ENCODE data around the gene ADAMTS2. TPM values are rescaled to one million over a fixed set of nuclear protein-coding genes. Genes with fewer than 3 reads are reported as not detected.

ADAMTS2 gene
- total RNA-seq, 5 donors from 2014 or later (not counting 1 experiment from before 2014, with no cell fraction given), result 0.09 to 0.23 TPM; not detected in 3

GRCh38 chr5:179115307-179115706, 230.0 kb downstream of the ADAMTS2 start:
- Mint-ChIP-seq H3K36me3 (peaks cover 3% of the 10 kb centered on the region), H3K9me3 (peaks cover 11 to 38% (median 27%) of the 10 kb centered on the region in 3 donors), H3K4me1 (no peaks in the 10 kb centered on the region), H3K27ac (no peak overlapping the region), H3K27me3 (no peaks in the 10 kb centered on the region), H3K4me3 (no peak overlapping the region)
- DNase-seq, result no peak
- ChIA-PET POLR2A (no interaction called here), CTCF (no interaction called here)
- H3K27me3 ChIP-seq (replicated peaks in 1 of 2; ENCODE audit: control insufficient read depth in 2 of 2, extremely low read depth in 1 of 2, insufficient read depth in 2 of 2, low read length in 1 of 2), result peaks cover 0 to 8% of the 10 kb centered on the region in 2 experiments
- no peaks in the 10 kb centered on the region for H3K36me3 ChIP-seq (ENCODE audit: control insufficient read depth in 2 of 2, extremely low read depth in 1 of 2, insufficient read depth in 1 of 2, low read length in 1 of 2)
- WGBS (ENCODE audit: insufficient coverage), result no CpG with 5 or more reads among the region's 5 CpGs
- no peak overlapping the region for H3K4me3 ChIP-seq (ENCODE audit: control insufficient read depth in 1 of 2, extremely low read depth in 1 of 2, low read length in 1 of 2)
- no peaks in the 10 kb centered on the region for H3K4me1 ChIP-seq (ENCODE audit: control insufficient read depth in 1 of 2, extremely low read depth in 1 of 2, insufficient read depth in 2 of 2, low read length in 2 of 2)
- no peaks in the 10 kb centered on the region for H3K9me3 ChIP-seq
- ATAC-seq (replicated peaks in 1 of 4), result no peak
- no peak overlapping the region for H3K27ac ChIP-seq (ENCODE audit: low read length)

- no peaks in the 10 kb centered on the region for H3K27me3 Mint-ChIP-seq
- no peak for ATAC-seq (replicated peaks in 1 of 4)
- Histone ChIP-seq H3K27ac (ENCODE audit: low read length) (no peak overlapping the region), H3K36me3 (ENCODE audit: control insufficient read depth in 2 of 2, extremely low read depth in 1 of 2, insufficient read depth in 1 of 2, low read length in 1 of 2) (no peaks in the 10 kb centered on the region), H3K4me1 (ENCODE audit: control insufficient read depth in 1 of 2, extremely low read depth in 1 of 2, insufficient read depth in 2 of 2, low read length in 2 of 2) (no peaks in the 10 kb centered on the region), H3K27me3 (replicated peaks in 1 of 2; ENCODE audit: control insufficient read depth in 2 of 2, extremely low read depth in 1 of 2, insufficient read depth in 2 of 2, low read length in 1 of 2) (peaks cover 0 to 8% of the 10 kb centered on the region in 2 experiments), H3K9me3 (no peaks in the 10 kb centered on the region), H3K4me3 (ENCODE audit: control insufficient read depth in 1 of 2, extremely low read depth in 1 of 2, low read length in 1 of 2) (no peak overlapping the region)
- H3K9me3 Mint-ChIP-seq, result peaks cover 11 to 33% (median 27%) of the 10 kb centered on the region in 3 donors
- H3K4me1 Mint-ChIP-seq, result no peaks in the 10 kb centered on the region
- H3K27ac Mint-ChIP-seq, result no peak overlapping the region
- DNase-seq, result no peak
- POLR2A ChIA-PET, result no interaction called here
- CTCF ChIA-PET, result no interaction called here
- H3K36me3 Mint-ChIP-seq, result no peaks in the 10 kb centered on the region
- 89% methylated on average over 7 of the region's 7 CpGs for WGBS (ENCODE audit: insufficient coverage)
- no peak overlapping the region for H3K4me3 Mint-ChIP-seq
These were observed 230.5 kb downstream of the ADAMTS2 start for GRCh38 chr5:179114756-179115155.

GRCh38 chr5:179113945-179114641, 231.2 kb downstream of the ADAMTS2 start:
- Histone ChIP-seq H3K4me1 (ENCODE audit: control insufficient read depth in 1 of 2, extremely low read depth in 1 of 2, insufficient read depth in 2 of 2, low read length in 2 of 2) (no peaks in the 10 kb centered on the region), H3K4me3 (ENCODE audit: control insufficient read depth in 1 of 2, extremely low read depth in 1 of 2, low read length in 1 of 2) (no peak overlapping the region), H3K27me3 (replicated peaks in 1 of 2; ENCODE audit: control insufficient read depth in 2 of 2, extremely low read depth in 1 of 2, insufficient read depth in 2 of 2, low read length in 1 of 2) (peaks cover 0 to 9% of the 10 kb centered on the region in 2 experiments), H3K9me3 (no peaks in the 10 kb centered on the region), H3K27ac (ENCODE audit: low read length) (no peak overlapping the region), H3K36me3 (ENCODE audit: control insufficient read depth in 2 of 2, extremely low read depth in 1 of 2, insufficient read depth in 1 of 2, low read length in 1 of 2) (no peaks in the 10 kb centered on the region)
- H3K9me3 Mint-ChIP-seq, result peaks cover 11 to 33% (median 29%) of the 10 kb centered on the region in 3 donors
- ChIA-PET POLR2A (no interaction called here), CTCF (no interaction called here)
- H3K4me1 Mint-ChIP-seq, result no peaks in the 10 kb centered on the region
- H3K27me3 Mint-ChIP-seq, result no peaks in the 10 kb centered on the region
- ATAC-seq (replicated peaks in 1 of 4), result no peak
- WGBS (ENCODE audit: insufficient coverage), result 90% methylated on average over 6 of the region's 12 CpGs
- no peak overlapping the region for H3K27ac Mint-ChIP-seq
- no peak overlapping the region for H3K4me3 Mint-ChIP-seq
- H3K36me3 Mint-ChIP-seq, result no peaks in the 10 kb centered on the region
- no peak for DNase-seq

- Mint-ChIP-seq H3K9me3 (peaks cover 15 to 40% (median 29%) of the 10 kb centered on the region in 3 donors), H3K36me3 (no peaks in the 10 kb centered on the region), H3K27me3 (no peaks in the 10 kb centered on the region), H3K27ac (no peak overlapping the region), H3K4me1 (no peaks in the 10 kb centered on the region), H3K4me3 (no peak overlapping the region)
- CTCF ChIA-PET, result no interaction called here
- H3K4me1 ChIP-seq (ENCODE audit: control insufficient read depth in 1 of 2, extremely low read depth in 1 of 2, insufficient read depth in 2 of 2, low read length in 2 of 2), result no peaks in the 10 kb centered on the region
- POLR2A ChIA-PET, result no interaction called here
- H3K27me3 ChIP-seq (replicated peaks in 1 of 2; ENCODE audit: control insufficient read depth in 2 of 2, extremely low read depth in 1 of 2, insufficient read depth in 2 of 2, low read length in 1 of 2), result peaks cover 0 to 10% of the 10 kb centered on the region in 2 experiments
- H3K9me3 ChIP-seq, result no peaks in the 10 kb centered on the region
- DNase-seq, result no peak
- WGBS (ENCODE audit: insufficient coverage), result 84% methylated on average over 10 of the region's 13 CpGs
- H3K4me3 ChIP-seq (ENCODE audit: control insufficient read depth in 1 of 2, extremely low read depth in 1 of 2, low read length in 1 of 2), result no peak overlapping the region
- H3K27ac ChIP-seq (ENCODE audit: low read length), result no peak overlapping the region
- no peak for ATAC-seq (replicated peaks in 1 of 4)
- no peaks in the 10 kb centered on the region for H3K36me3 ChIP-seq (ENCODE audit: control insufficient read depth in 2 of 2, extremely low read depth in 1 of 2, insufficient read depth in 1 of 2, low read length in 1 of 2)
These were observed 232.1 kb downstream of the ADAMTS2 start for GRCh38 chr5:179113143-179113530.

- Histone ChIP-seq H3K27me3 (replicated peaks in 1 of 2; ENCODE audit: control insufficient read depth in 2 of 2, extremely low read depth in 1 of 2, insufficient read depth in 2 of 2, low read length in 1 of 2) (peaks cover 0 to 10% of the 10 kb centered on the region in 2 experiments), H3K36me3 (ENCODE audit: control insufficient read depth in 2 of 2, extremely low read depth in 1 of 2, insufficient read depth in 1 of 2, low read length in 1 of 2) (no peaks in the 10 kb centered on the region), H3K27ac (ENCODE audit: low read length) (no peak overlapping the region), H3K9me3 (no peaks in the 10 kb centered on the region), H3K4me1 (ENCODE audit: control insufficient read depth in 1 of 2, extremely low read depth in 1 of 2, insufficient read depth in 2 of 2, low read length in 2 of 2) (no peaks in the 10 kb centered on the region), H3K4me3 (ENCODE audit: control insufficient read depth in 1 of 2, extremely low read depth in 1 of 2, low read length in 1 of 2) (no peak overlapping the region)
- DNase-seq, result no peak
- Mint-ChIP-seq H3K4me3 (no peak overlapping the region), H3K27me3 (no peaks in the 10 kb centered on the region), H3K36me3 (no peaks in the 10 kb centered on the region), H3K27ac (no peak overlapping the region), H3K4me1 (no peaks in the 10 kb centered on the region), H3K9me3 (peaks cover 15 to 42% (median 31%) of the 10 kb centered on the region in 3 donors)
- ChIA-PET CTCF (no interaction called here), POLR2A (no interaction called here)
- 89% methylated on average over 12 of the region's 12 CpGs for WGBS (ENCODE audit: insufficient coverage)
- ATAC-seq (replicated peaks in 1 of 4), result no peak
These were observed 232.7 kb downstream of the ADAMTS2 start for GRCh38 chr5:179112469-179113142.

GRCh38 chr5:179111267-179112207, 233.7 kb downstream of the ADAMTS2 start:
- no peaks in the 10 kb centered on the region for H3K36me3 Mint-ChIP-seq
- no peaks in the 10 kb centered on the region for H3K9me3 ChIP-seq

More at GRCh38 chr5:179111267-179112207, 233.7 kb downstream of the ADAMTS2 start:
- 94% methylated on average over 14 of the region's 21 CpGs for WGBS (ENCODE audit: insufficient coverage)
- H3K4me3 ChIP-seq (ENCODE audit: control insufficient read depth in 1 of 2, extremely low read depth in 1 of 2, low read length in 1 of 2), result no peak overlapping the region
- no peaks in the 10 kb centered on the region for H3K36me3 ChIP-seq (ENCODE audit: control insufficient read depth in 2 of 2, extremely low read depth in 1 of 2, insufficient read depth in 1 of 2, low read length in 1 of 2)
- H3K9me3 Mint-ChIP-seq, result peaks cover 15 to 49% (median 35%) of the 10 kb centered on the region in 3 donors
- H3K4me3 Mint-ChIP-seq, result no peak overlapping the region
- POLR2A ChIA-PET, result no interaction called here
- H3K4me1 Mint-ChIP-seq, result no peaks in the 10 kb centered on the region
- peaks cover 0 to 10% of the 10 kb centered on the region in 2 experiments for H3K27me3 ChIP-seq (replicated peaks in 1 of 2; ENCODE audit: control insufficient read depth in 2 of 2, extremely low read depth in 1 of 2, insufficient read depth in 2 of 2, low read length in 1 of 2)
- CTCF ChIA-PET, result no interaction called here
- H3K27me3 Mint-ChIP-seq, result no peaks in the 10 kb centered on the region
- H3K27ac Mint-ChIP-seq, result no peak overlapping the region
- DNase-seq (no peak), ATAC-seq (replicated peaks in 1 of 4) (no peak)
- no peaks in the 10 kb centered on the region for H3K4me1 ChIP-seq (ENCODE audit: control insufficient read depth in 1 of 2, extremely low read depth in 1 of 2, insufficient read depth in 2 of 2, low read length in 2 of 2)
- H3K27ac ChIP-seq (ENCODE audit: low read length), result no peak overlapping the region

All from T-cell (primary cell).